HL-60 (cell line): ENCODE measurements around the gene RILPL1.
A peak's percentile ranks its signal among the peaks of the same experiment; 100 is the strongest.
"Not testable (repeated sequence)": the region's sequence is repeated elsewhere in the genome, so short reads cannot be mapped to it uniquely, and the experiment has no call there.

Source experiments
- CTCF ChIP-seq: IDR thresholded peaks from one replicate; pipeline ENCODE4 v1.5.1; 2011; ENCODE audit warnings: low read length, control low read depth, inconsistent platforms; ENCODE audit not compliant: insufficient read depth
- POLR2AphosphoS5 ChIP-seq: IDR thresholded peaks from 2 replicates; pipeline ENCODE4 v1.6.1; 2012; ENCODE audit warnings: low read depth

GRCh38 chr12:123431951-123432817, 101.3 kb downstream of the RILPL1 start:
- TF ChIP-seq CTCF, result not testable (repeated sequence)
- TF ChIP-seq POLR2AphosphoS5, result 0 out of 2 replicates have a peak, but pooled peaks have one; percentile 40
